ENCODE data around the gene LCP2.

Gene LCP2

DNA sequence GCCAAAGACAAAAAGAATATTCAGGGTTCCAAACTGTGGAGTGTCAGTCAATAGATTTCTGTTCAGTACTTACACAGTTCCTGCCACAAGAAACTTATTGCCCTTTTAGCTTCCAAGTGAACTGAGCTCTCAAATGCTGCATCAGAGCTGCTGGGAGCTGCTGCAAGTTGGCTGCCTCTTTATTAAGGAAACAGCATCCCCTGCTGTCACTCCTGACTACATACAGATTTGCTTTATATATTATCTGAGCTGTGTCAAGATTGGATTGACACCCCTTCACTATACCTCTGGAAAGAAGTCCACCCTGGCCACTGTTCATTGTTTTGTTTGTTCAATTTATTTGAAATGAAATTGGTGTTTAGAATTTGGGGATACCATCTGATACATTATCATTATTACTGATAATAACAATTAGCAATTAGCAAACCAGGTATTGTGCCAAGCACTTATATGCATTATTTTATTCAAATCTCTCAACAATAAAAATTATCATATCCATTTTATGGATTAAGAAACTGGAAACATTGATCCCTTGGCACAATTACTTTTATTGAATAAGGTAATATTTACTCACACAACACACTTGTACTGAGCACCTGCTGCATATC is 81.2 kb downstream of the LCP2 start:
- DNase-seq (ENCODE audit: low read depth): no peak

DNA sequence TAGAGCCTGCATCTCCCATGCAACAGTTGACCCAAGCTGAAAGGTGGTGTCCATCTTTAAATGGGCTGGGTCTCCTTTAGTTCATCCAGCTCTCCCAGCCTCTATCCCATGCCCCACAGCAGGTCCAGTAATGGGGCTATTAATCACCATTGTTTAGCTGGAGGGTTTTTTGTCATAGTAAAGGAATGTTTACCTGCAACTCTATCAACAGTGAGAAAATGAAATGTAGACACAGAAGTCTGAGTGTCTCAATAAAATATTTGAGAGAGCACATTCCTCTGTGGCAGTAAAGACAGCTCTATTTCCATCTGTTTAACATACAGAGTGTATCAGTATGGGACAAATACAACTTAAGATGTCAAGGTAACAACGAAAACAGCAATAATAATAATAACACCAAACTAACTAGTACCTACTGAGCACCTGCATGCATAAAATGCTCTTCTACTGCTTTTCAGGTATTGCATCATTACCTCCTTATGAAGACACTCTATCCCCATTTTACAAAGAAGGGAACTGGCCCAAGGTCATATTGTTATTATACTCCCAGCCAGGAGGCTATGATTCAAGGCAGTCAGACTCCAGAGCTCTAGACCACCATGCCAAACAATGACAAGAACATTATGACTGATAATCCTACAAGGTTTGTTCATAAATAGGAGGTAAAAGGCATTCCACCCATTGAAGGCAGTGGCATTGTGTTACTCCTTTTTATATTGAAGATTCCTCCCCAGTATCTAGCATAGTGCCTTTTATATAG is 85.8 kb downstream of the LCP2 start:
- DNase-seq (ENCODE audit: low read depth): no peak

DNA sequence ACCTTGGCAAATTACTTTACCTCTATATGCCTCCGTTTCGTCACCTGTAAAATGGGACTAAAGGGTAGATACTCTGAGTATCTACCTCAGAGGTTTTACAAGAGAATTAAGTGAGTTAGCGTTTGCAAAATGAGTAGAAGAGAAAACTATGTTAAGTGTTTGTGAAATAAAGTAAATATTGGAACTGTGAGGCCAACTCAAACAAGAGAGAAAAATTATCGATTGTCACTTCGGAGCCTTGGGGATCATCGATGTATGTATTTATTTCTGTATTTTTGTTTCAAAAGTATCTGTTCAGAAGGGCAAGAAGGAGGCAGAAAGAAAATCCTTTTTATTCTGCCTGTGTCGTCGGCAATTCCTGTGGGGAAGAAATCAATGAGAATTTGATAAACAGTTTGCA is 90.6 kb downstream of the LCP2 start:
- DNase-seq (ENCODE audit: low read depth): no peak

DNA sequence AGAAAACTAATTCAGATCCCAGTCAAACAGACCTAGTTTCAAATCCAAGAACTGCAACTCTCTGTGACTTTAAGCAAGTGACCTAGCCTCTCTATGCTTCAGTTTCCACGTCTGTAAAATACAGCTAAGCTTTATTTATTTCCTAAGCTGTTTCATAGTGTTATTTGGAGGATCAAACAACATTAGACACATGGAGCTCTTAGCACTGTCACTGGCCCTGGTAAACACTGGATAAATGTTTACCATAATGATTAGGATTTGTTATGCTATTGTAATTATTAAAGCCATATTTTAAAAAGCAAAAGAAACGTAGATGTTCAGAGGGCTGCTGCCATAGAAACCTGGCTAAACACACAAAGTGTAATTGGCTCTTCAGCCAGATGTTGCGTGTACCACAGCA is 91.4 kb downstream of the LCP2 start:
- no peak for DNase-seq (ENCODE audit: low read depth)

DNA sequence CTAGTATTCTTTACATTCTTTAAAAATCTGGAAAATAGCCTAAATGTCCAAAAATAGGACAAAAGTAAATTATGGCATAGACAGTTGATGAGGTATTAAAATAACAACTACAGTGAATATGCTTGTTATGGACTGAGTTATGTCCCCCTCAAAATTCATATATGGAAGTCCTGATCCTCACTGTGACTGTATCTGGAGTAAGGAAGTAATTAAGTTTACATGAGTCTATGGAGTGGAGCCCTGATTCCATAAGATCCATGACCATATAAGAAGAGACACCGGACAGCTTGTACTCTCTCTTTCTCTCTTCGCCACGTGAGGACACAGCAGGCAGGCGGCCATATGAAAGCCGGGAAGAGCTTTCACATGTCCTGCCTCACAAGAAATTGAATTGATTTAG is 93.4 kb downstream of the LCP2 start:
- DNase-seq (ENCODE audit: low read depth): no peak

DNA sequence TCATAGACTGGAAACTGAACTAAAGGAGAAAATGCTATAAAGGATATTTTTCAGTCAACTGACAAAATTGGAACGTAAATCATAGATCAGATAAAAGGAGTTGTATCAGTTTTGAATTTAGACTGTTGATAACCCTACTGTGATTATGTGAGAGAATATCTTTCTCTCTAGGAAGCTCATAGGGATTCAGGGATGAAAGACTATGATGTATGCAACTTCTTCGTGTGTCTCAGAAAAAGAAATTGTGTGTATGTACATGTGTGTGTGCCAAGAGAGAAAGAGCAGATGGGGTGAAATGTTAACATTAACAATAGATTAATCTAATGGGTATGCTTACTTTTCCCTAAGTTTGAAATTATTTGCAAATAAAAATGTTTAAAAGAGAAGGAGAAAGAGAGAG is 95.5 kb downstream of the LCP2 start:
- no peak for DNase-seq (ENCODE audit: low read depth)

DNA sequence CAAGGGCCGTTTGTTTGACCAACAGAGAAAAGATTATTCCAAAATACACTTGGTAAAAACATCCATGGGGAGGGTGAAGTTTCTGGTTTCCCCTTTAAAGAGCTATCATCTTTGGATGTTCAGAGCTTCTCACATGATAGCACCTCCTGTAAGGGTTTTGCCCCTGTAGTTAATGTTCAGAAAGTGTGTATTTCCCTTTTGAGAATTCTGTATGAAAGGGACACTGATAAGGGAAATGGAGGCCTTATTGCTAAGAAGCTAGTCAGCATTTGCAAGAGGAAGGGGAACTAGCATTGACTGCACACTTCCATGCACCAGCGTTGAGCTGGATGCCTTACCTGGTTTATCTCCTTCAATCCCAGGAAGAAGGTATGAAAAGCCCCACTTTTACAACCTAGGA is 96.3 kb downstream of the LCP2 start:
- DNase-seq (ENCODE audit: low read depth): no peak

DNA sequence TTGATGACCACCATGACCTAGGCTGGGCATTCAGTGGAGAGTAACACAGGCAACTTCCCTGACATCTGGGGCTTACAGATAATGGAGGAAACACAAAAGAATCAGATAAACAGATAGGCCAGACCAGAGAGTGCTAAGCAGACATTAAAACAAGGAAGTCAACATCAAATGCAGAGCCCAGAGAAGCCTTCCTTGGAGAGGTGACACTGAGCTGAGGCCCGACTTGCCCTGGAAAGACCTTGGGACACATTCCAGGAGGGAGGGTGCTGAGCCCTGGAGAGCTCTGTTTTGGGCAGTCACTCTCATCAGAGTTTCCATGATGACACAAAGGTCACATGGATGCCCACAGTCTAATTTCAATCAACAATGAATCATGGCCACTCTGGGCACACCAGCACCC is 96.7 kb downstream of the LCP2 start:
- no peak for DNase-seq (ENCODE audit: low read depth)

Data from GM04503 (cell line).